NCI-H2081 treated with DMSO at 0.1 percent for 48 hours (cell line): Measurements from ENCODE around the gene TASP1.
A peak's percentile ranks its signal among the peaks of the same experiment; 100 is the strongest.

Source experiments
- DNase-seq: peaks from one replicate; lab custom pipeline; 2025; lab: John Stamatoyannopoulos, UW

TASP1 gene

GRCh38 chr20:13571662-13572061 is 67.1 kb downstream of the TASP1 start:
- DNase-seq = no peak

- DNase-seq = no peak
Measured at GRCh38 chr20:13567663-13568062, 71.1 kb downstream of the TASP1 start.

DNA sequence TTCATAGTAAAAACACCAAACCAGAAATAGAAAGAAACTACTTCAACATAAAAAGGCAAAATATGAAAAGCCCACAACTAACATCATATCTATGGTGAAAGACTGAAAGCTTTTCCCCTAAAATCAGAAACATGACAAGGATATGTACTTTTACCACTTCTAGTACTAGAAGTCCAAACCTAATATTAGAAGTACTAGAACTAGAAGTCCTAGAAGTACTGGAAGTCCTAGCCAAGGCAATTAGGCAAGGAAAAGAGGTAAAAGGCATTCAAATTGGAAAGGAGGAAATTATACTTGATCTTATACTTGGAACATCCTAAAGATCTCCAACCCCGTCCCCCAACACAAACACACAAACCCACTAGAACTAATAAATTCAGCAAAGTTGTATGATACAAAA is 74.9 kb downstream of the TASP1 start:
- DNase-seq = no peak

DNA sequence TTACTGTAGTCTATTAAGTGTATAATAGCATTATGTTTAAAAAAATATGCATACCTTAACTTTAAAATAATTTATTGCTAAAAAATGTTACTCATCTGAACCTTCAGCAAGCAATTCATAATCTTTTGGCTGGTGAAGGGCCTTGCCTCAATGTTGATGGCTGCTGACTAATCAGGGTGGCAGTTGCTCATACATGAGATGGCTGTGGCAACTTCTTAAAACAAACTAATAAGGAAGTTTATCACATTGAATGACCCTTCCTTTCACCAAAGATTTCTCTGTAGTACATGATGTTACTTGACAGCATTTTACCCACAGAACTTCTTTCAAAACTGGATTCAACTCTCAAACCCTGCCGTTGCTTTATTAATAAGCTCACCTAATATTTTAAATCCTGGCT is 84.0 kb downstream of the TASP1 start:
- no peak for DNase-seq

DNA sequence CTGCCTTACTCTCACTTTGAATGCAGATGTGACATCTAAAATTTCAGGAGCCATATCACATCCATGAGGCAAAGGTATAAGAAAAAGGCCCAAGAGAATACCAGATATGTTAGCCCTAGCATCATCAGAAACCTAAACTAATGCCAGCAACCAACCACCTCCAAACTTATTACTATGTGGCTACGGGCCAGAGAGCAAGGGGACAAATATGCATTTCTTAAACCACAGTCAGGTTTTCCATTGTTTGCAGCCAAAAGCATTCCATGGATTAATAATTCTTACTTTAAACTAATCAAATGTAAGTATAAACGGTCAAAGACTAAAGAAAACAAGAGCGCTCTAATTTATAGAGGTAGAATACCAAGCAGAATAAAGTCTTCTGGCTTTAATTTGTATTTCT is 84.7 kb downstream of the TASP1 start:
- no peak for DNase-seq

DNA sequence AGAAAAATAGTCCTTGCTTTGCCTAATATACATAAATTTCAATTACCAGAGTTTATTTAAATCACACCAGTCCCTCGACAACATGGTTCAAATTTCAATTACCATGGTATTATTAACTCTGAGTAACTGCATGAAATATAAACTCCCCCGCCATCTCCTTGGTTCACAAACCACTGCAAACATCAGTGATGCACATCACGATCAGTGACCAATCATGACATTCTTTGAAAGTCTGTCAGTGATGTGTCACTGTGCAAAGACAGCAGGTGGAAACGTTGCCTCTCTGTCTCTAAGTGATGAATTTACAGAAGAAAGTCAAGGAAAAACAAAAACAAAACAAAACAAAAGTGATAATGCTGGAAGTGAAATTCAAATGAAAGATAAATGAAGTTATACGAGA is 86.7 kb downstream of the TASP1 start:
- no peak for DNase-seq

- no peak for DNase-seq
Measured at GRCh38 chr20:13549451-13549850, 89.3 kb downstream of the TASP1 start.

DNA sequence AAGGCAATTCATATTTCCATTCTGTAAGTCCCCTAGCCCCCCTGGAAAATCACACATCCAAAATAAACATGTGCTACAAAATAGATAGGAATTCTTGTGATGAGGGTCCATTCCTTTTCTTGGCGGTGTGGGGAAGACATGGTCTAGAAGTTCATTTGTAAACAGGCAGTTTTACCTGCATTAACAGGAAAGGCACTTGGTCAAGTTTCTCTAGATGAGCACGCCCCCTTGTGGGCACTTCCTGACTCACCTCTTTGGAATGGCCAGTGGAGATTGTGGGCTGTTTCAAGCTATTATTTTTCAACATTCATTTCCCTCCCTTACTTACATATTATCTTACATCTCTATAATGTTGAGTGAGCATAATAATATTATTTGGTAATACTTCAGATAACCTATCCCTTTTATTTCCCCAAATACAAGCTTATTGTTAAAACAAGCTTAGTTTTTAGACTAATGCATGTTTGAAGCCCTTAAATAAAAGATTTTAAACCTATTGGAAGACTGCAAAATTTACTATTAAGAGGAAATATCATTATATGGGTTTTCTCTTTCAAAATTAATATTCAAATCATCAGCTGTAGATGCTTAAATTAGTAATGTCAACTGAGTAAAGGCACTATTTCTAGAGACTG is 92.1 kb downstream of the TASP1 start:
- DNase-seq = peak; percentile 22

- DNase-seq = no peak
Measured at GRCh38 chr20:13545790-13546189, 92.9 kb downstream of the TASP1 start.

GRCh38 chr20:13543783-13544182 is 94.9 kb downstream of the TASP1 start:
- no peak for DNase-seq

GRCh38 chr20:13535627-13536026 is 103.1 kb downstream of the TASP1 start:
- no peak for DNase-seq

GRCh38 chr20:13533946-13534345 is 104.8 kb downstream of the TASP1 start:
- DNase-seq = no peak

GRCh38 chr20:13530146-13530545 is 108.6 kb downstream of the TASP1 start:
- DNase-seq = no peak

- DNase-seq = no peak
Measured at GRCh38 chr20:13526551-13526950, 112.2 kb downstream of the TASP1 start.

DNA sequence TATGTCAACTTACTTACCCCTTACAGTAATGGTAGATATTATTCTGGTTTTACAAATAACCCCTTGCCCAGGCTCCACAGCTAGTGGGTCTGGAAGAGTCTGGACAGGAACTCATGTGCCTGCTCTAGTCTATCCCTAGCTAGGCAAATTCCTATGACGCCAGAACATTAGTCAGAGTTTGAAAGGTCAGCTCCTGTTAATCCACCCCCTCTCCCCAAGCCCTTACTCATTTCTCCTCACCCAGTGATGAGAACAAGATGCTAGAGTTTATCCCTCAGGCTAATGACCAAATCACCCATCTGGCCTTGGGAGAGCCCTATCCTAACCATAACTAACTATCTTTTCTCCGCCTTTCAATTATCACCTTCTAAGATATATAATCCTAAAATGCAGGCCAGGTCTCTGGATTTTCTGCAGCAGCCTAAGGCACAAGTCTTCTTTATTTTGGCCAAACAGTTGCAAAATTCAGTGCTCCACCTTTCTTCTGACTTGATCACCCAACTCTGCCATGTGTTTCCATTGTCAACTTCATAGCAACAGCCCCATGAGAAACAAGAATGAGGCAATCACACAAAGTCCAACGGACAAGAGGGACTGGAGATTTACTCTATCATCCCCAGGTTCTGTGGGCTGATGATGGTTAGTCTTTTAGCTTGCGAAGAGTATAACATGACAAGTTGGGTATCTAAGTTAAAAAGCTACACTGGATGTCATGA is 113.3 kb downstream of the TASP1 start:
- no peak for DNase-seq

GRCh38 chr20:13524339-13524738 is 114.4 kb downstream of the TASP1 start:
- DNase-seq = no peak

DNA sequence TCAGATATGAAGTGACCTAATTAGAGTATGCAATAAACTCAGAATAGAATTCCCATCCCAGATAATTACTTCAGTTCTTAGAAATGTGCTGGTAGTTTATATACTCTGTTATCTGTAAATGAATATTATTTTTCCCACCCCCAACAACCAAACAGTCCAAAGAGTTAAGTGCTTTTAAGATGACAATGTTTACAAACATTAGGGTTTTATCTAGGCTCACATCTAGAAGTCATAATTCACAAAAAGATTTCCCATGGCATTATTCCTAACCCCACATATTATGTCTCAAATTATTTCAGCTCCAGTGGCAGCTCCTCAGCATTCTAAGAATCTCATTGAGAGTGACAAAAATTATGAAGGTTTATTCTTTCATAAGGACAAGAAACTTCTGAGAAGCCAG is 120.9 kb downstream of the TASP1 start:
- no peak for DNase-seq

DNA sequence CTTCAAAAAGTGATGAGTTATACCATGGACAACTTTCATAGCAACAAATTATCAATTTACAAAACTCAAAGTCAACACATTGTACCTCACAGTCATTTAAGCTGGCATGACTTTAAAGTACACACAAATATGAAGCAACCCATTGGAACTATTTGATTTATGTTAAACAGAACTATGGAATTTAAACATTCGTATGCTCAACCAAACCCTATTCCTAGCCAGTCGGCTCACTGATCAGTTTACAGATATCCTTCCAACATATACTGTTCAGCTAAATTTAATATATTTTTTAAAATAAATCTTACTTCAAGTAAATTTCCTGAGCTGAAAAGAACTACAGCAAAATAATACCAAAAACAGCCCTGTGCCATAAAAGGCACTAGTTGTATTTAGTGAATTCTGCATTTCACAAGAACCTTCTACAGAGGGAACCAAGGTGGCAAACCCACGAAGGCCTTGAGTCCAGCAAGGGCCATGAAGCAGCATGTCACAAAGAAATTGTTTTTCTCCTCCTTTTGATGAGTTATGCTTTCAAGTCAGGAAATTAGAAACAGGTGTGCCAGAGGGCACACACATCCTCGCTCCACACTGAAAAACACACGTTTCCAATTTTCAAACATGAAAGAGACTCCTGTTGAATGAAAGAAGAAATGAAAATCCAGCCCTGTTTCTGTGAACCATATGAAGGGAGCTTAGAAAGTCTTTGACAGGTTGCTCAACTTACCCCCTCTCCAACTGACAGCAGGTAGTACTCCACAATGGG is 122.8 kb downstream of the TASP1 start:
- DNase-seq = no peak

DNA sequence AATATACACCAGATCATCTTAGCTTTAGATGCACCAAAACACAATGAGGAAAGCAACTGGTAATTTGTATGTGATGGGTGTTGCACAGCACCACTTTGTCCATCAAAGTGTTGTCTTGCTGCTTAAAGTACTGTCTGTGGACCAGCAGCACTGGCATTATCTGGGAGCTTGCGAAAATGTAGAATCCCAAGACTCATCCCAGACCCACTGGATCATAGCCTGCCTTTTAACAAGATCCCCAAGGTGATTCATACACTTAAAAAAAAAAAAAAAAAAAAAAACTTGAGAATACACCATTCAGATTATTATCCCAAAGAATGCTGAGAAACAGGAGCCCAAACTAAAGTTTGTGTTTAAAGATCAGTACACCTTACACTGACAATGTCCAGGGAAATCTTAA is 123.4 kb downstream of the TASP1 start:
- DNase-seq = no peak

GRCh38 chr20:13510837-13511488 is 127.8 kb downstream of the TASP1 start:
- DNase-seq = no peak

GRCh38 chr20:13507646-13508045 is 131.1 kb downstream of the TASP1 start:
- no peak for DNase-seq

DNA sequence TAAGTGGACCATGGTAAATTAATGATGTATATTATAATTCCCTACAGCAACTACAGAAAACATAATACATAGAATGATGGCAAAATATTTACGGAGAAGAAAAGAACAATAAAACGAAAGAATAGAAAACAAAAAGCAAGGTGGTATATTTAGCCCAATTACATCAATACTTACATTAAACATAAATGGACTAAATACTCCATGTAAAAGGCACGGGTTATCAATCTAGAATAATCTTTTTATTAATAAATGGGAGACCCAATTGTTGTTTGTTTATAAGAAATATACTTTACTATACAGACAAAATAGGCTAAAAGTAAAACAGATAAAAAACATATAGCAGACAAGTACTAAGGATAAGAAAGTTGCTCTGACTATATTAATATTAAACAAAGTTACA is 137.2 kb downstream of the TASP1 start:
- DNase-seq = no peak

DNA sequence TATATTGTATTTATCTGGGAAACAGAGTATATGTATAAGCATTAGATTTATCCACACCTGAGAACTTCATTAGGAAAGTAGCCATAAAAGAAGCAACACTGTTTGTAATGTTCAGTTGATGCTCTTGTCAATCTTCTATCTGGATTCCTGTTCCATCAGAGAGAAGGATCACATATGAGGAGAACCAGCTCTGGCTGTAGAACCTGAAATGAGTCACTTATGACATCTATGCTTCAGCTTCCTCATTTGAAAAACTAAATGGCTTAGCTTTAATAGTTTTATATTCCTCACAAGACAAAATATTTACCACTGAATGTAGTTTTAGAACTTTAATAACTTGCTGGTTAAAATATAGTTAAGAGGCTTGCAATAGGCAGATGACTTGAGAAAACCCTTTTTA is 144.7 kb downstream of the TASP1 start:
- no peak for DNase-seq
